HCT116 (cell line): ENCODE results near the gene QKI. TPM values are rescaled to one million over a fixed set of nuclear protein-coding genes. Genes with fewer than 3 reads are reported as not detected.
A peak's percentile ranks its signal among the peaks of the same experiment; 100 is the strongest.

Experiments used
- ATAC-seq: fragments of 200-7000 bp; cut with Tn5 transposase; 2 replicates; pipeline ENCODE4 v1.9.1; 2020; ENCODE audit warnings: mild to moderate bottlenecking, moderate library complexity
- BruUV-seq: library from RNA; stranded (reverse); fragments of 400-500 nt; replicated peaks from 2 replicates; lab custom pipeline; 2021; lab: Mats Ljungman, UMichigan
- CTCF ChIA-PET: fragments of 300-600 bp; sonication (Branson Sonifier 250); formaldehyde crosslinking; loops from one replicate; lab custom pipeline; 2021; ENCODE audit warnings: antibody characterized with exemption; lab: Charles Lee
- POLR2A ChIA-PET: fragments of 300-600, 350-600 bp; sonication (Branson Sonifier 250); formaldehyde crosslinking; loops from one replicate; lab custom pipeline; 2021; ENCODE audit warnings: antibody characterized with exemption; lab: Charles Lee
- RAD21 ChIA-PET, 2 experiments: fragments of 300-600 bp; sonication (Branson Sonifier 250); formaldehyde crosslinking; loops; one replicate each; lab custom pipeline; 2023; ENCODE audit warnings: low total read pairs in 2 of 2; ENCODE audit not compliant: uncharacterized antibody in 2 of 2, unreplicated experiment in 2 of 2, low non-redundant PET in 1 of 2; lab: Charles Lee
- DNase-seq: peaks from one replicate; pipeline ENCODE4 v3.0.0-alpha.2; 2010; ENCODE audit warnings: low read depth, low spot score
- H2AFZ ChIP-seq: fragments of 200-600 bp; shearing (Covaris generic), sonication (generic); 2 replicates; pipeline ENCODE4 v1.6.1; 2017; ENCODE audit warnings: low read depth, mixed run types, mixed read lengths, antibody characterized with exemption, low read length; ENCODE audit not compliant: poor library complexity, severe bottlenecking
- H3K27ac ChIP-seq: 2 replicates; pipeline ENCODE4 v1.5.1; 2012; ENCODE audit warnings: low read depth, low read length
- H3K27me3 ChIP-seq: fragments of 200-600 bp; sonication (generic); 2 replicates; pipeline ENCODE4 v1.6.1; 2016; ENCODE audit warnings: mixed run types, low read length, mixed read lengths; ENCODE audit not compliant: insufficient read depth
- H3K36me3 ChIP-seq, 2 experiments: fragments of 200-500 bp in 1 of 2; fragments of 200-600 bp in 1 of 2; sonication (Bioruptor generic) in 1 of 2; sonication (generic) in 1 of 2; 2 replicates each; pipeline versions ENCODE4 v1.5.1 to v1.6.1; 2014 to 2016; ENCODE audit warnings: low read length in 2 of 2, inconsistent platforms in 1 of 2, mixed read lengths in 1 of 2, mixed run types in 1 of 2; ENCODE audit not compliant: insufficient read depth in 2 of 2, control insufficient read depth in 1 of 2
- H3K4me1 ChIP-seq, 2 experiments: fragments of 200-600 bp in 1 of 2; sonication (generic) in 1 of 2; 2 replicates each; pipeline versions ENCODE4 v1.5.1 to v1.6.1; 2012 to 2017; ENCODE audit warnings: low read length in 2 of 2, inconsistent platforms in 1 of 2, mild to moderate bottlenecking in 1 of 2, mixed read lengths in 1 of 2, mixed run types in 1 of 2, moderate library complexity in 1 of 2; ENCODE audit not compliant: insufficient read depth in 2 of 2, control insufficient read depth in 1 of 2
- H3K4me2 ChIP-seq: fragments of 200-600 bp; sonication (generic); 2 replicates; pipeline ENCODE4 v1.6.1; 2017; ENCODE audit warnings: mixed run types, low read length, mixed read lengths
- H3K4me3 ChIP-seq, 2 experiments: fragments of 200-600 bp in 1 of 2; sonication (generic) in 1 of 2; replicated peaks in 1 of 2; 2 replicates each; pipeline ENCODE4 v1.5.1; 2011 to 2016; ENCODE audit warnings: low read length in 2 of 2, control low read depth in 1 of 2, low read depth in 1 of 2, mild to moderate bottlenecking in 1 of 2, mixed read lengths in 1 of 2, mixed run types in 1 of 2
- H3K79me2 ChIP-seq: fragments of 200-600 bp; sonication (generic); 2 replicates; pipeline ENCODE4 v1.6.1; 2017; ENCODE audit warnings: mild to moderate bottlenecking, mixed run types, low read length, moderate library complexity, mixed read lengths; ENCODE audit not compliant: insufficient read depth
- H3K9ac ChIP-seq: fragments of 200-600 bp; sonication (generic); 2 replicates; pipeline ENCODE4 v1.6.1; 2016; ENCODE audit warnings: low read length, mixed read lengths
- H3K9me2 ChIP-seq: fragments of 200-600 bp; sonication (generic), shearing (Covaris generic); 2 replicates; pipeline ENCODE4 v1.6.1; 2017; ENCODE audit warnings: mixed run types, mild to moderate bottlenecking, moderate library complexity; ENCODE audit not compliant: insufficient read depth
- H3K9me3 ChIP-seq, 2 experiments: fragments of 200-500 bp in 1 of 2; fragments of 200-600 bp in 1 of 2; sonication (Bioruptor generic) in 1 of 2; sonication (generic) in 1 of 2; 2 replicates each; pipeline ENCODE4 v1.6.1; 2014 to 2017; ENCODE audit warnings: low read length in 2 of 2, mixed read lengths in 2 of 2, inconsistent platforms in 1 of 2, low read depth in 1 of 2, mild to moderate bottlenecking in 1 of 2, mixed run types in 1 of 2, moderate library complexity in 1 of 2; ENCODE audit not compliant: control insufficient read depth in 1 of 2, insufficient read depth in 1 of 2
- H4K20me1 ChIP-seq: fragments of 200-600 bp; sonication (generic), shearing (Covaris generic); 2 replicates; pipeline ENCODE4 v1.6.1; 2017; ENCODE audit warnings: mixed run types, mild to moderate bottlenecking, moderate library complexity; ENCODE audit not compliant: insufficient read depth
- EGR1 ChIP-seq: IDR thresholded peaks from 2 replicates; pipeline ENCODE4 v1.6.1; 2012; ENCODE audit warnings: low read depth
- ELF1 ChIP-seq: IDR thresholded peaks from 2 replicates; pipeline ENCODE4 v1.6.1; 2012; ENCODE audit warnings: low read depth, borderline replicate concordance
- REST ChIP-seq: IDR thresholded peaks from 2 replicates; pipeline ENCODE4 v1.6.1; 2012; ENCODE audit warnings: low read depth
- SIN3A ChIP-seq: IDR thresholded peaks from 2 replicates; pipeline ENCODE4 v1.6.1; 2012; ENCODE audit warnings: low read depth
- ZBTB33 ChIP-seq: IDR thresholded peaks from 2 replicates; pipeline ENCODE4 v1.6.1; 2011; ENCODE audit warnings: mild to moderate bottlenecking, low read length, moderate library complexity; ENCODE audit not compliant: insufficient replicate concordance; ENCODE audit errors: extremely low read depth
- intact Hi-C: fragments of 100-400 bp; cut with micrococcal nuclease; formaldehyde crosslinking; loops from 2 replicates; pipeline ENCODE4 v1.10.0; 2022
- total RNA-seq: library from RNA; stranded (reverse); gene quantifications from one replicate; pipeline ENCODE4 v1.2.1, GENCODE V29; 2021; ENCODE audit not compliant: unreplicated experiment

Gene QKI
- total RNA-seq, 1 experiment from 2014 or later, result 35.3 TPM

GRCh38 chr6:163386329-163386908, 28.1 kb upstream of the QKI start (continued):
- TF ChIP-seq REST, result no peak
- TF ChIP-seq, all 23 proteins: peak for 0

GRCh38 chr6:163387317-163387716, 27.2 kb upstream of the QKI start:
- intact Hi-C loops, result no loop called here
- H3K27me3 ChIP-seq, result no peaks in the 10 kb centered on the region
- H3K27ac ChIP-seq, result peak overlapping the region; percentile 8
- DNase-seq (no peak), ATAC-seq (peak; percentile 48)
- CTCF ChIA-PET, result no interaction called here
- no peaks in the 10 kb centered on the region; a peak in 1 of 4 replicates for H3K9me3 ChIP-seq
- no peaks in the 10 kb centered on the region for H3K36me3 ChIP-seq
- TF ChIP-seq EGR1 (no peak), ELF1 (no peak), SIN3A (no peak), ZBTB33 (no peak)
- H3K4me2 ChIP-seq, result 0 out of 2 replicates have a peak overlapping the region, but pooled peaks have one; percentile 2
- no TSS peak for BruUV-seq
- H3K9me2 ChIP-seq, result no peaks in the 10 kb centered on the region
- H4K20me1 ChIP-seq, result no peaks in the 10 kb centered on the region
- RAD21 ChIA-PET, result no interaction called here
- no peak overlapping the region for H3K4me3 ChIP-seq
- peaks cover 5 to 39% of the 10 kb centered on the region in 2 experiments; a peak in 3 of 4 replicates for H3K4me1 ChIP-seq
- H2AFZ ChIP-seq, result no peak overlapping the region
- H3K9ac ChIP-seq, result no peak overlapping the region
- POLR2A ChIA-PET, result no interaction called here
- no peaks in the 10 kb centered on the region for H3K79me2 ChIP-seq
